K562 (cell line): ENCODE measurements around the gene C14orf180. TPM values are rescaled to one million over a fixed set of nuclear protein-coding genes. Genes with fewer than 3 reads are reported as not detected.

Experiments used
- BHLHE40 ChIP-seq: IDR thresholded peaks from 2 replicates; pipeline ENCODE4 v1.6.1; 2011; ENCODE audit warnings: low read length, improper control_type of control experiment
- CREB5 ChIP-seq: fragments of 250-450 bp; sonication (Bioruptor Pico); IDR thresholded peaks from 2 replicates; pipeline ENCODE4 v1.5.0; 2020; ENCODE audit warnings: mild to moderate bottlenecking
- FOXJ2 ChIP-seq: fragments of 200-800 bp; sonication (Bioruptor generic); IDR thresholded peaks from 2 replicates; pipeline ENCODE4 v1.6.1; 2016; ENCODE audit warnings: missing genetic modification characterization, missing compliant biosample characterization
- FOXP1 ChIP-seq: sonication (generic); formaldehyde crosslinking; IDR thresholded peaks from 2 replicates; pipeline ENCODE4 v1.8.0; 2022; ENCODE audit warnings: mild to moderate bottlenecking, missing genetic modification reagents
- GATA2 ChIP-seq: sonication (generic); formaldehyde crosslinking; IDR thresholded peaks from 2 replicates; pipeline ENCODE4 v1.4.0; 2020; ENCODE audit warnings: mild to moderate bottlenecking, missing genetic modification reagents
- L3MBTL2 ChIP-seq: fragments of 450-650 bp; IDR thresholded peaks from 2 replicates; pipeline ENCODE4 v1.6.1; 2016; ENCODE audit warnings: mild to moderate bottlenecking, moderate library complexity
- MYC ChIP-seq, 2 experiments: fragments of 250-450 bp in 1 of 2; sonication (Bioruptor Pico) in 1 of 2; IDR thresholded peaks; 2 replicates each; pipeline versions ENCODE4 v1.5.1 to v1.6.1; 2012 to 2021; ENCODE audit warnings: low read depth in 2 of 2, borderline replicate concordance in 1 of 2, improper control_type of control experiment in 1 of 2, low read length in 1 of 2, mild to moderate bottlenecking in 1 of 2, moderate library complexity in 1 of 2
- NR3C1 ChIP-seq: sonication (generic); formaldehyde crosslinking; IDR thresholded peaks from 2 replicates; pipeline ENCODE4 v1.8.1; 2022; ENCODE audit warnings: missing genetic modification reagents
- NRF1 ChIP-seq, 2 experiments: fragments of 450-650 bp; IDR thresholded peaks in 1 of 2; conservative IDR thresholded peaks in 1 of 2; 2 replicates each; pipeline ENCODE4 v1.6.1; 2014; ENCODE audit warnings: mild to moderate bottlenecking in 2 of 2
- PHF8 ChIP-seq: fragments of 200-600 bp; sonication (generic); IDR thresholded peaks from 2 replicates; pipeline ENCODE4 v1.6.1; 2012; ENCODE audit warnings: mixed run types, mild to moderate bottlenecking, inconsistent platforms, low read length, moderate library complexity, borderline replicate concordance
- VEZF1 ChIP-seq: fragments of 200-800 bp; sonication (Bioruptor generic); IDR thresholded peaks from 2 replicates; pipeline ENCODE4 v1.6.1; 2017; ENCODE audit warnings: missing genetic modification characterization, missing compliant biosample characterization
- ZBTB49 ChIP-seq: sonication (generic); formaldehyde crosslinking; IDR thresholded peaks from 2 replicates; pipeline ENCODE4 v1.8.0; 2022; ENCODE audit warnings: missing genetic modification reagents, mild to moderate bottlenecking, borderline replicate concordance
- ZBTB7A ChIP-seq: IDR thresholded peaks from 2 replicates; pipeline ENCODE4 v1.6.1; 2011; ENCODE audit warnings: low read depth, mild to moderate bottlenecking, low read length, moderate library complexity, borderline replicate concordance; ENCODE audit not compliant: control insufficient read depth
- ZNF592 ChIP-seq: fragments of 450-650 bp; IDR thresholded peaks from 2 replicates; pipeline ENCODE4 v1.6.1; 2017; ENCODE audit warnings: antibody characterized with exemption, mild to moderate bottlenecking
- ZNF639 ChIP-seq, 2 experiments: fragments of 200-800 bp in 1 of 2; sonication (Bioruptor generic) in 1 of 2; sonication (generic) in 1 of 2; formaldehyde crosslinking in 1 of 2; IDR thresholded peaks in 1 of 2; conservative IDR thresholded peaks in 1 of 2; 2 replicates each; pipeline versions ENCODE4 v1.5.0 to v1.6.1; 2016 to 2020; ENCODE audit warnings: missing compliant biosample characterization in 1 of 2, missing genetic modification characterization in 1 of 2, missing genetic modification reagents in 1 of 2
- polyA plus RNA-seq, 8 experiments: library from polyadenylated mRNA; depleted of rRNA in 4 of 8; stranded (reverse) in 5 of 8; unstranded in 3 of 8; fragments of >200 nt; fragmentation: Nextera tagmentation in 2 of 8; fragmentation: Illumina TruSeq in 1 of 8; extraction: Ambion mirVana in 2 of 8; extraction: Trizol in 1 of 8; gene quantifications; 2 replicates each; pipeline versions ENCODE4 v1.2.1 to v1.2.3, GENCODE V29; 2011 to 2014; ENCODE audit warnings: inconsistent platforms in 1 of 8, missing spikeins in 1 of 8
- total RNA-seq, 7 experiments: library from RNA; depleted of rRNA in 6 of 7; stranded (reverse); fragments of >200 nt in 6 of 7; fragmentation: Illumina TruSeq in 2 of 7; extraction: Trizol in 2 of 7; gene quantifications; 2 replicates each; pipeline versions ENCODE4 v1.2.1 to v1.2.3, GENCODE V29; 2011 to 2021; ENCODE audit warnings: low replicate concordance in 1 of 7

Gene C14orf180
- total and polyA plus RNA-seq, 9 of the 15 experiments (the other 6 are each of a cell fraction or from before 2014, with no cell fraction given): not detected

- peak in 1 of 2 experiments; percentile 45; a peak in 1 of 4 replicates for TF ChIP-seq ZNF639 (CRISPR knock-in tag; conservative IDR thresholded peaks at IDR 0.05 in 1 of 2, IDR thresholded peaks at IDR 0.05 in 1 of 2)
- TF ChIP-seq VEZF1 (CRISPR knock-in tag): peak; percentile 51; the same call in 1 of the 2 replicates
- TF ChIP-seq NR3C1 (CRISPR knock-in tag): no peak
- TF ChIP-seq BHLHE40: peak; percentile 65
- peak; percentile 80 for TF ChIP-seq L3MBTL2
- TF ChIP-seq MYC (IDR thresholded peaks at IDR 0.05; ENCODE audit: low read depth, low read length): peak; percentile 63
- TF ChIP-seq MYC (CRISPR knock-in tag; IDR thresholded peaks at IDR 0.05; ENCODE audit: borderline replicate concordance, low read depth): no peak
- TF ChIP-seq GATA2 (CRISPR knock-in tag): peak; percentile 83
- TF ChIP-seq NRF1 (conservative IDR thresholded peaks at IDR 0.05 in 1 of 2, IDR thresholded peaks at IDR 0.05 in 1 of 2): peak in 1 of 2 experiments; percentile 19; a peak in 1 of 4 replicates
- TF ChIP-seq CREB5: no peak
- TF ChIP-seq FOXP1: no peak
- no peak for TF ChIP-seq ZBTB49 (CRISPR knock-in tag)
- TF ChIP-seq ZNF592: 0 out of 2 replicates have a peak, but pooled peaks have one; percentile 19
- no peak for TF ChIP-seq ZBTB7A
- TF ChIP-seq FOXJ2 (tag): peak; percentile 69; the same call in 1 of the 2 replicates
- peak; percentile 35; the same call in 1 of the 2 replicates for TF ChIP-seq PHF8
Observed at GRCh38 chr14:104582662-104583061, 3.1 kb downstream of the C14orf180 start (continued).
